GM19238 (cell line): ENCODE measurements around the gene CACHD1.

Experiments
- DNase-seq: peaks from one replicate; pipeline ENCODE4 v3.0.0; 2011; ENCODE audit warnings: low spot score; ENCODE audit not compliant: insufficient read length

The CACHD1 gene

GRCh38 chr1:64522740-64523139, 52.8 kb downstream of the CACHD1 start:
- DNase-seq: no peak

GRCh38 chr1:64523413-64524337, 53.7 kb downstream of the CACHD1 start:
- no peak for DNase-seq

DNA sequence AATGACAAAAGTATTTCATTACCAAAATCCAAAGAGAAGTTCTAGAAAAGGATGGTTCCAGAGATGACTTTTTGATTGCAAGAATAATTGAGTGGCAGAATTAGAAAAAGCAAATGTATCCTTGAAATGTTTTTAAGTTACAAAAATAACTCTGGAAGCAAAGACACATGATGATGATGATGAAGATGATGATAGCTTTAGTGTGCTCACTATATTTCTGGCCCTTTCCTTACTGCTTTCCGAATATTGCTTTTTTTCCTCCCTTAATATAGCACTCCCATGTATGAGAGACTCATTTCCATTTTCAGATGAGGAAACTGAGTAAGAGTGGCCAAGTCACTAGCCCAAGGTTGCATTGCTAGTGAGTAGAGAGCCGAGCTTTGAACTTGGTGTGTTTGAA, 54.7 kb downstream of the CACHD1 start:
- no peak for DNase-seq

DNA sequence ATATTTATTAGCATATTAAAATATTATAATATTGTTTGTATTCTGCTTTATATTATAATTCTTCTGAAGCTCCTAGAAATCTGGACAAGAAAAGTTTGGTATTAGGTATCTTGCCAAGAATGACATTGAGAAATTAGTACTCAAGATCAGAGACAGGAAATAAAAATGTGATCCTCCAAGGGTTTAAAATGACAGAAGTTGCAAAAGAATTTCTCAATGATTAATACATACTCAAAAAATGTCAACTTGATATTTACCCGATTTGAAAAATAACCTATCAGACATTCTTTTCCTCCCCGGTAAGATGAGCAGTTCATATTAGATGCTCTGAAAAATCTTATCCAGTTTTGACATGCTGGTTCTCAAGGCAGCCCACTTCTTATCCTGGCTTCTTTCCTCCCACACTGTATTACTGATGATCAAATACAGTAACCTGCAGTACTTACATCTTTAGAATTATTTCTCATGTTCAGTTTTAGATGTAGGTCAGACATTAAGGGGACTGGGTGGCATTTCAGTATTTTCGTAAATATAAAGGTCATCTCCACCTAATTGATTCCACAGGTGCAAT, 55.3 kb downstream of the CACHD1 start:
- no peak for DNase-seq

GRCh38 chr1:64526312-64526711, 56.4 kb downstream of the CACHD1 start:
- no peak for DNase-seq

GRCh38 chr1:64527165-64527564, 57.2 kb downstream of the CACHD1 start:
- no peak for DNase-seq

GRCh38 chr1:64527786-64528185, 57.9 kb downstream of the CACHD1 start:
- no peak for DNase-seq

GRCh38 chr1:64530969-64531692, 61.2 kb downstream of the CACHD1 start:
- DNase-seq: no peak

- DNase-seq: no peak
Observed at GRCh38 chr1:64532646-64533045, 62.7 kb downstream of the CACHD1 start.

DNA sequence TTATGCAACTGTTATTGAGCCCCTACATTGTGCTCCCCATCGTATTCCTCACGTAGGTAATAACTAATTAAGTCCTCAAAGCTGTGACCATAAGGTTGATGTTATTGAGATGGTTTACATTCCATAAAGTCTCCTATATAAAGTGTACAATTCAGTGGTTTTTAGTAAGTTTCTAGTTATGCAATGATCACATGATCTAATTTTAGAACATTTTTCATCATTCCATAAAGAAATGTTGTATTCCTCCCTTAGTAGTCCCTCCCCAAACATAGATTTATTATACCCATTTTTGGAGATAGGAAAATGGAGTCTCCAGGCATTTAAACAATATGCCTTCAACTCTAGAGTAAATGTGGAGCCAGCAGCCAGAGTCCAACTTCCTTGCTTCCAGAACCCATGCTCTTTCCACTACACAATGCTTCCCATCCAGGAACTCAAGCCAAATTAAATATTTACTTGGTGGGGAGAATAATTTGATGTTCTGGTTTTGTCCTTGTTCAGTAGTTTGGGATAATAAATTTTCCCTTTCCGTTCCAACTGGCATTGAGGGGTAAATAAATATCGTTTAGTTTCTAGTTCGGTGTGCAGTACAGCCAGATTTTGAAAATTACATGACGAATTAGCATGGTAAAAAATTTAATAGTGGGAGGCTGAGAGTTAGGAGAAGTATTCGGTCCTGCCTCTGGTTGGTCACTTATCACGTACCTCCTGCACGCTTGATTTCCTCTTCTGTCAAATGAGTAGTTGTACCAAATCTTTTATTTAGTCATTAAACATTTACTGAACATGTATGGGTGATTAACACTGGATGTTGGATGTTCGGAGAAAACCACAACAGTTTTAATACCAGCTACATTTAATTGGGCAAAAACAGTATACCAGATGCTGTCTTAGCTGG, 66.3 kb downstream of the CACHD1 start:
- no peak for DNase-seq

GRCh38 chr1:64536836-64537490, 67.0 kb downstream of the CACHD1 start:
- no peak for DNase-seq

DNA sequence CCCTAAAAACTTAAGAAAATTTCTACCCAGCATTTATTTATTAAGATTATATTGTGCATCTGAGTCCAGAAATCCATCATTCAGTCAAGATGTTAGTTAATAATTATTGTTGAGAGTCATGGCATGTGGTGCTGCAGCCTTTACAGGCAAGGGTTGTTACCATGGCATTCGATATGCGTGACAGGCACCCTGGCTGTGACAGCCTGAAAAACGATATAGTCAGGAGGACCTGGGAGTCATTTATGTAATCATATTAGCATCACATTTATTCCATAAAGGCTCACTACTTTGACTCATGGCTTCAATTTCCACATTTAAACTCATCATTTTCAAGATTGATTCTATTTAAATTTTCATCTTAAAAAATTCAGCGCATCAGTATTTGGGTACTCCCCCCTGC, 68.0 kb downstream of the CACHD1 start:
- no peak for DNase-seq

DNA sequence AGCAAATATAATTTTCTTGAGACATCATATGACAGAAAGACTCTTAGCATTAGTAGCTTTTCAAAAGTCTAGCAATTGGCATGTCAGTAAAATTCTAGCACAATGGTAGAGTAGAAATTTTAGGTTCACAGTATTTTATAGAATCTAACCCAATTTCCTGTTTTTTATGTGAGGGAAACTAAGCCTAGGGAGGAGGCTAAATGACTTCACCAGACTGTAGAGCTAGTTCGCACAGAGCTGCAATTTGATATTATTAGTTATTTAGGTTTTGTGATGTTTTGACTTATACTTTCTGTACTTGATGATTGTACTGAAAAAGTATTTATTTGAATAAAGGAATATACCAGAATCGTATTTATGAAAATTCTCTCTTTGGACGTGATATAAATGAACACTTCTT, 68.5 kb downstream of the CACHD1 start:
- DNase-seq: no peak

DNA sequence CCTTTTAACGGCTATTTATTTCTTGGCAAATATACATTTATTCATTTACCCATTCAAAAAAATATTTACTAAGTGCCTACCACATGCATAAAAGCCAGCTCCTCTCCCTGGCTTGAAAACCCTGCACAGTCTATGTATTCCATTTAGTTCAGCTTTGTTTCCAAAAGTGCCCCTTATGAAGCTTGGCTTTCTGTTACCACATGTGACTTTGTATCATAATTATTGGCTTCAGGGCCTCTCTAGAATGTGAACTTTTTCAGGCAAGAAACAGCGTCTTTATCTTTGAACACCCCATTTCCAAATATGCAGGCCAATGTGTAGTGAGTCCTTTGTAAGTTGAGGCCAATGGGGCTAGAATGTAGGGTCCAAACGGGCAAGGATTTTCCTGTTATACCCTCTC, 69.4 kb downstream of the CACHD1 start:
- no peak for DNase-seq

- DNase-seq: no peak
Observed at GRCh38 chr1:64539781-64540218, 69.9 kb downstream of the CACHD1 start.

- DNase-seq: no peak
Observed at GRCh38 chr1:64540265-64540791, 70.4 kb downstream of the CACHD1 start.

- DNase-seq: no peak
Observed at GRCh38 chr1:64542118-64542517, 72.2 kb downstream of the CACHD1 start.

GRCh38 chr1:64543831-64544230, 73.9 kb downstream of the CACHD1 start:
- DNase-seq: no peak

GRCh38 chr1:64545118-64545843, 75.4 kb downstream of the CACHD1 start:
- no peak for DNase-seq

GRCh38 chr1:64546013-64546412, 76.1 kb downstream of the CACHD1 start:
- DNase-seq: no peak
